H1 (cell line): ENCODE measurements around the gene NARS2. TPM values are rescaled to one million over a fixed set of nuclear protein-coding genes. Genes with fewer than 3 reads are reported as not detected.

Experiments used
- polyA plus RNA-seq, 7 experiments: library from polyadenylated mRNA; depleted of rRNA in 3 of 7; stranded (reverse) in 5 of 7; unstranded in 2 of 7; fragments of >200 nt in 5 of 7; fragments of 200-250 nt in 2 of 7; gene quantifications; 1 replicate in 5 of 7; 2 replicates in 1 of 7; 4 replicates in 1 of 7; pipeline versions ENCODE4 v1.2.1 to v1.2.3, GENCODE V29; 2011 to 2013; ENCODE audit warnings: missing spikeins in 2 of 7, mixed read lengths in 2 of 7
- total RNA-seq: library from RNA; stranded (reverse); fragmentation: NEBNext Ultra II Directional; extraction: Animal tissue kit (Norgen Biotek cat#: 25700); gene quantifications from 2 replicates; pipeline ENCODE4 v1.2.1, GENCODE V29; 2021
- TF ChIP-seq, protein P1 (sequence below): fragments of 300-600 bp; sonication (generic); IDR thresholded peaks from 2 replicates; pipeline ENCODE4 v1.7.1; 2012; ENCODE audit warnings: low read length, moderate library complexity, mild to moderate bottlenecking, inconsistent platforms; ENCODE audit not compliant: insufficient replicate concordance

Gene NARS2
- total and polyA plus RNA-seq, 2 of the 8 experiments (the other 6 are each of a cell fraction or from before 2014, with no cell fraction given) = 26.2 to 51.6 TPM

DNA sequence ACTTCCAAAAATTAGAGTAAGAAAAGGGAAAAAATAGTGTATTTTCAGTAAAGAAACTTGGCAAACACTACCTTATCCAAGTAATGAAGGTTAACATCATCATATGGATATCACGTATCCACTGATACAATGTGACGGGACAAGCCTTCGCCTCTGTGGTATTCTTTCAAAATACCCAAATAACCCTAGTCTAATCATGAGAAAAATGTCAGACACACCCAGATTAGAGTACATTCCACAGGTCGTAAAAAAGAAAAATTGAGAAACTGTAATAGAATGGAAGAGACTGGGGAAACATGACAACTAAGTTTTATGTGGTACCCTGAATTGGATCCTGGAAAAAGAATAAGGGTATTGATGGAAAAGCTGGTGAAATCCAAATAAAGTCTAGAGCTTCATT is 48.9 kb downstream of the NARS2 start (continued):
- TF ChIP-seq, protein P1, sequence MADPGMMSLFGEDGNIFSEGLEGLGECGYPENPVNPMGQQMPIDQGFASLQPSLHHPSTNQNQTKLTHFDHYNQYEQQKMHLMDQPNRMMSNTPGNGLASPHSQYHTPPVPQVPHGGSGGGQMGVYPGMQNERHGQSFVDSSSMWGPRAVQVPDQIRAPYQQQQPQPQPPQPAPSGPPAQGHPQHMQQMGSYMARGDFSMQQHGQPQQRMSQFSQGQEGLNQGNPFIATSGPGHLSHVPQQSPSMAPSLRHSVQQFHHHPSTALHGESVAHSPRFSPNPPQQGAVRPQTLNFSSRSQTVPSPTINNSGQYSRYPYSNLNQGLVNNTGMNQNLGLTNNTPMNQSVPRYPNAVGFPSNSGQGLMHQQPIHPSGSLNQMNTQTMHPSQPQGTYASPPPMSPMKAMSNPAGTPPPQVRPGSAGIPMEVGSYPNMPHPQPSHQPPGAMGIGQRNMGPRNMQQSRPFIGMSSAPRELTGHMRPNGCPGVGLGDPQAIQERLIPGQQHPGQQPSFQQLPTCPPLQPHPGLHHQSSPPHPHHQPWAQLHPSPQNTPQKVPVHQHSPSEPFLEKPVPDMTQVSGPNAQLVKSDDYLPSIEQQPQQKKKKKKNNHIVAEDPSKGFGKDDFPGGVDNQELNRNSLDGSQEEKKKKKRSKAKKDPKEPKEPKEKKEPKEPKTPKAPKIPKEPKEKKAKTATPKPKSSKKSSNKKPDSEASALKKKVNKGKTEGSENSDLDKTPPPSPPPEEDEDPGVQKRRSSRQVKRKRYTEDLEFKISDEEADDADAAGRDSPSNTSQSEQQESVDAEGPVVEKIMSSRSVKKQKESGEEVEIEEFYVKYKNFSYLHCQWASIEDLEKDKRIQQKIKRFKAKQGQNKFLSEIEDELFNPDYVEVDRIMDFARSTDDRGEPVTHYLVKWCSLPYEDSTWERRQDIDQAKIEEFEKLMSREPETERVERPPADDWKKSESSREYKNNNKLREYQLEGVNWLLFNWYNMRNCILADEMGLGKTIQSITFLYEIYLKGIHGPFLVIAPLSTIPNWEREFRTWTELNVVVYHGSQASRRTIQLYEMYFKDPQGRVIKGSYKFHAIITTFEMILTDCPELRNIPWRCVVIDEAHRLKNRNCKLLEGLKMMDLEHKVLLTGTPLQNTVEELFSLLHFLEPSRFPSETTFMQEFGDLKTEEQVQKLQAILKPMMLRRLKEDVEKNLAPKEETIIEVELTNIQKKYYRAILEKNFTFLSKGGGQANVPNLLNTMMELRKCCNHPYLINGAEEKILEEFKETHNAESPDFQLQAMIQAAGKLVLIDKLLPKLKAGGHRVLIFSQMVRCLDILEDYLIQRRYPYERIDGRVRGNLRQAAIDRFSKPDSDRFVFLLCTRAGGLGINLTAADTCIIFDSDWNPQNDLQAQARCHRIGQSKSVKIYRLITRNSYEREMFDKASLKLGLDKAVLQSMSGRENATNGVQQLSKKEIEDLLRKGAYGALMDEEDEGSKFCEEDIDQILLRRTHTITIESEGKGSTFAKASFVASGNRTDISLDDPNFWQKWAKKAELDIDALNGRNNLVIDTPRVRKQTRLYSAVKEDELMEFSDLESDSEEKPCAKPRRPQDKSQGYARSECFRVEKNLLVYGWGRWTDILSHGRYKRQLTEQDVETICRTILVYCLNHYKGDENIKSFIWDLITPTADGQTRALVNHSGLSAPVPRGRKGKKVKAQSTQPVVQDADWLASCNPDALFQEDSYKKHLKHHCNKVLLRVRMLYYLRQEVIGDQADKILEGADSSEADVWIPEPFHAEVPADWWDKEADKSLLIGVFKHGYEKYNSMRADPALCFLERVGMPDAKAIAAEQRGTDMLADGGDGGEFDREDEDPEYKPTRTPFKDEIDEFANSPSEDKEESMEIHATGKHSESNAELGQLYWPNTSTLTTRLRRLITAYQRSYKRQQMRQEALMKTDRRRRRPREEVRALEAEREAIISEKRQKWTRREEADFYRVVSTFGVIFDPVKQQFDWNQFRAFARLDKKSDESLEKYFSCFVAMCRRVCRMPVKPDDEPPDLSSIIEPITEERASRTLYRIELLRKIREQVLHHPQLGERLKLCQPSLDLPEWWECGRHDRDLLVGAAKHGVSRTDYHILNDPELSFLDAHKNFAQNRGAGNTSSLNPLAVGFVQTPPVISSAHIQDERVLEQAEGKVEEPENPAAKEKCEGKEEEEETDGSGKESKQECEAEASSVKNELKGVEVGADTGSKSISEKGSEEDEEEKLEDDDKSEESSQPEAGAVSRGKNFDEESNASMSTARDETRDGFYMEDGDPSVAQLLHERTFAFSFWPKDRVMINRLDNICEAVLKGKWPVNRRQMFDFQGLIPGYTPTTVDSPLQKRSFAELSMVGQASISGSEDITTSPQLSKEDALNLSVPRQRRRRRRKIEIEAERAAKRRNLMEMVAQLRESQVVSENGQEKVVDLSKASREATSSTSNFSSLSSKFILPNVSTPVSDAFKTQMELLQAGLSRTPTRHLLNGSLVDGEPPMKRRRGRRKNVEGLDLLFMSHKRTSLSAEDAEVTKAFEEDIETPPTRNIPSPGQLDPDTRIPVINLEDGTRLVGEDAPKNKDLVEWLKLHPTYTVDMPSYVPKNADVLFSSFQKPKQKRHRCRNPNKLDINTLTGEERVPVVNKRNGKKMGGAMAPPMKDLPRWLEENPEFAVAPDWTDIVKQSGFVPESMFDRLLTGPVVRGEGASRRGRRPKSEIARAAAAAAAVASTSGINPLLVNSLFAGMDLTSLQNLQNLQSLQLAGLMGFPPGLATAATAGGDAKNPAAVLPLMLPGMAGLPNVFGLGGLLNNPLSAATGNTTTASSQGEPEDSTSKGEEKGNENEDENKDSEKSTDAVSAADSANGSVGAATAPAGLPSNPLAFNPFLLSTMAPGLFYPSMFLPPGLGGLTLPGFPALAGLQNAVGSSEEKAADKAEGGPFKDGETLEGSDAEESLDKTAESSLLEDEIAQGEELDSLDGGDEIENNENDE = no peak
